Kidney capillary endothelial cell (primary cell): ENCODE results near the gene RHBDD1.
A peak's percentile ranks its signal among the peaks of the same experiment; 100 is the strongest.
"Not testable (repeated sequence)": the region's sequence is repeated elsewhere in the genome, so short reads cannot be mapped to it uniquely, and the experiment has no call there.

Source experiments
- DNase-seq: peaks from one replicate; pipeline ENCODE4 v3.0.0-alpha.2; 2018; ENCODE audit warnings: low spot score

The RHBDD1 gene

GRCh38 chr2:226799976-226800940 lies 35.6 kb upstream of the RHBDD1 start:
- no peak for DNase-seq

DNA sequence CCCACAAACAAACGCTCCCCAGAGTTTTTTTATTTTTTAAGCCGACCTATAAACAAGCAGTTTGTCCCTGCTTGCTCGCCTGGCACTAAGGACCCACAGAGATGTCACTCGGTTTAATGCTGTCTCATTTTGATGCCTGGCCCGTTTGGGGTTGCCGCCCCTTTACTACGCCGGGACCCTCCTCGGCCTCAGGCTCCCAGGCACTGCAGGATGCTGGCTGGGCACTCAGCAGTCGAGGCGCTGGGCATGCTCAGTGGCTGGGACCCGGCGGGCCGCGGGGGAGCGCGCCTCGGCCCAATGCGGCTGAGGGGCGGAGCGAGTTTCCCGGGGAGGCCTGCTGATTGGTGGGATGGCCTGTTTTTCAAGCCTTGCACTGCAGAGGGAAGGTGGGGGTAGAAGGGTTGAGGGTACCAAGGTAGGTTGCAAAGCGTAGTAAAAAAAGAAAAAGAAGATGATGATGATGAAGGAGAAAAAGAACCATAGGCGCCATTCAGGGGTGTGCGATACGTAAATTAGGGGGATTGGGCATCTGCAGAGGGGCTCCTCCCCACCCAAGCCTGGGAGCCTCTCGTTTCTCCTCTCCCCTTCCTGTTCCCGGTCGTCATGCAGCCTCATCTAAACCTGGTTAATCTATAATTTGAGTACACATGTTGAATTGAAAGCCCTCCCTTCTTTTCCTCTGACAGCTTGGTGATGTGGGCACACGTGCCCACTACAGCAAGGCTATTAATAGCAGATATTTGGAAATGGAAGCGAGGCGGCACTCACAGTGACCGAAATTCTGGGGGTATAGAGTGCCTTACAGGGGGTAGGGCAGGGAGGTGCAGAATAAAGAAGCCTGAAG lies 34.7 kb upstream of the RHBDD1 start:
- DNase-seq, result no peak

DNA sequence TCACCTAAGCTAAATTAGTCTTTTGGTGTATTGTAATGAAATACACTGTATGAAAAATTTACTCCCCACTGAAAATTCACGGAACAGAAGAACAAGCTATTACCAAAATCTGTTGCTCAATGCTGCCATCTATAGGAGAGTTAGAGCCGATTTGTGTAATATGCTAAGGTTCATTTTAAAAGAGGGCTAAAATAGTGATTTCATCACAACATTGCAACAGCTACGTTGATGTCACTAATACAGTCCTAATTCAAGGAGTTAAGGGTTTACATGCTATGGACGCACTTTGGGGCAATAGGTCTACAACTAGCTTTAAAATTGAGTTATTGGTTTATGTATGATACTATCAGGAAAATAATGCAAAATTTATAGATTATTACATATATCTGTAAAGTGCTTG lies 33.3 kb upstream of the RHBDD1 start:
- peak; percentile 64 for DNase-seq

GRCh38 chr2:226803410-226803809 lies 32.4 kb upstream of the RHBDD1 start:
- no peak for DNase-seq

GRCh38 chr2:226813148-226813701 lies 22.6 kb upstream of the RHBDD1 start:
- no peak for DNase-seq

DNA sequence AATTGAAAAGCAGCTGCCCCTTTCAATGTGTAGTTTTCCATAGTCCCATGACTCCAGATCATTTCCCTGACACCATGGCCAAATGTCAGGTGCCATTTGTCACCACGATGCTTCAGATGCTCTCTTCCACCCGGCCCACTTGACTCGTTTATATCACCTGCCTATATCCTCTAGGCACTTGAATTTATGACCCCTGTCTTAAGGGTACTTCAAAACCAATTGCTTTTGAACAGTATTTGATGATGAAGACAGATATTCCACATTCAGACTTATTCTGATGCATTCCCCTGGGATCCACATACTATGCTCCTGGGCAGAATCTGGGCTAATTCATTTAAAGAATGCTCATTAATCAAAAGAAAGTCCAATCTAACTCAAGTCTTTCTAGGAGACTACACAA lies 16.9 kb upstream of the RHBDD1 start:
- no peak for DNase-seq

DNA sequence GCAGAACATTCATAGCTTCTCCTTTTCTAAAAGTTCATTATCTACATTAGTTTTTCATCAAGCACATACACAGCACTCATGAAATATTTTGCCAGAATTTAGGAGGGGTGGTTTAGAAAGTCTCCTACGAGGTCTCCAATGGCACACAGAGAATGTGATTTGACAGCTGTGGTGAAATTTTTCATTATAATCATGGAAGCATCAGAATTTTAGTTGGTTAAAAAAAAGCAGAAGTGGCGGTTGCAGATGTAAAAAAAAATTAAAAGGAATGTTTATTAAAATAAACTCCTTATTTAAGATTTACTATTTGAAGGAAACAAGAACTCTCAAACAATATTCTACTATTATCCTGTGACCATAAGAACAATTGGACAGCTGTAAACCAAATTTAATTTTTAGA lies 10.8 kb upstream of the RHBDD1 start:
- no peak for DNase-seq

DNA sequence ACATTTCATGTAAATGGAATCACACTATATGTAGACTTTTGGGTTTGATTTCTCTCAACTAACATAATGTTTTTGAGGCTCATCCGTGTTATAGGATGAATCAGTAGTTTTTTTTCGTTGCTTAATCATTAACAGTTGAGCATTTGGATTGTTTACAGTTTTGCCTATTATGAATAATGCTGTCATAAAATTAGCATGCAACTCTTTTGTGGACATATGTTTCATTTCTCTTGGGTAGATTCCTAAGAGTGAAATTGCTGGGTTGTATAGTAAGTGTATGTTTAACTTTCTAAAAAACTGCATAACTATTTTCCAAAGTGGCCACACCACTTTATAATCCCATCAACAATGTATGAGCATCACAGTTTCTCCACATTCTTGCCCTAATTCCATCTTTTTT lies 7.7 kb upstream of the RHBDD1 start:
- no peak for DNase-seq

GRCh38 chr2:226829721-226830631 lies 5.9 kb upstream of the RHBDD1 start:
- DNase-seq, result no peak

DNA sequence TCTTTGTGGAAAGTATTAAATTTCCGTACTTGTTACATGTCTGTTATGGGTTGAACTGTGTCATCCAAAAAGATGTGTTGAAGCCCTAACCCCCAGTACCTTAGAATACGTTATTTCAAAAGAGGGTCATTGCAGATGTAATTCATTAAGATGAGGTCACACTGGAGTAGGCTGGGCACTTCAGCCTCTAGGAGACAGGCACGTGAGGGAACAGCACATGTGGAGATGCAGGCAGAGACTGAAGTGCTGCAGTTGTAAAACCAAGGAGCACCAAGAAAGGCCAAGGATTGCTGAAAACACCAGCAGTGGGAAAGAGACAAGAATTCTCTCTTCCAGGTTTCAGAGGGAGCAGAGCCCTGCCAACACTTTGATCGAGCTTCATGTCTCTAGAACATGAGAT lies 4.6 kb upstream of the RHBDD1 start:
- no peak for DNase-seq

DNA sequence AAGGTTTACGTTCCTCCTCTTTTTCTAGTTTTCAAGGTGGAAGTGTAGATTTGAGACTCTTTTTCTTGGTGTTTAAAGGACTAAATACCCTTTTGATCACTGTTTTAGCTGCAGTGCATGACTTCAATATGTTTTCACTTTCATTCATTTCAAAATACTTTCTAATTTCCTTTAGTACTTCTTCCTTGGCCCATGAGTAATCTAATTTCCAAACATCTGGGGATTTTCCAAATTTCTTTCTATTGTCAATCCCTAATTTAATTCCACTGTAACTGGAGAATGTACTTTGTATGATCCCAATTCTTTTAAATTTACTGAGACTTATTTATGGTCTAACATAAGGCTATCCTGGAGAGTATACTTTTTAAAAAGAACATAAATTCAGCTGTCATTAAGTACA lies 3.8 kb upstream of the RHBDD1 start:
- DNase-seq, result no peak

GRCh38 chr2:226834880-226835279 lies 974 bp upstream of the RHBDD1 start:
- DNase-seq, result not testable (repeated sequence)

- no peak for DNase-seq
Observed at GRCh38 chr2:226835420-226835795, 446 bp upstream of the RHBDD1 start.

GRCh38 chr2:226836548-226836885 lies 663 bp downstream of the RHBDD1 start:
- DNase-seq, result no peak

DNA sequence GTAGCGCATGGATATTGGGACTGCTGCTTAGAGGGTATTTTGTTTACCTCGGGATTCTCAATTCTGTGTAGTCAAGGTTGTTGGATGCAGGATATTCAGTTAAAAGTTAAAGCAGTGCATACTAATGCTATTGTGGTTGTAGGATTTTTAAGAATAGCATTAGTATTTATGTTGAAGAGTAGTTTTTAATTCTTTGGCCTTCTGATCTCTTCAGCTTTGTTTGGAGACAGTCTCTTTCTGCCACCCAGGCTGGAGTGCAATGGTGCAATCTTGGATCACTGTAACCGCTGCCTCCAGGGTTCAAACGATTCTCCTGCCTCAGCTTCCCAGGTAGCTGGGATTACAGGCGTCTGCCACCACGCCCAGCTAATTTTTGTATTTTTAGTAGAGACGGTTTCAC lies 1.5 kb downstream of the RHBDD1 start:
- no peak for DNase-seq

- no peak for DNase-seq
Observed at GRCh38 chr2:226837787-226838603, 2.1 kb downstream of the RHBDD1 start.

DNA sequence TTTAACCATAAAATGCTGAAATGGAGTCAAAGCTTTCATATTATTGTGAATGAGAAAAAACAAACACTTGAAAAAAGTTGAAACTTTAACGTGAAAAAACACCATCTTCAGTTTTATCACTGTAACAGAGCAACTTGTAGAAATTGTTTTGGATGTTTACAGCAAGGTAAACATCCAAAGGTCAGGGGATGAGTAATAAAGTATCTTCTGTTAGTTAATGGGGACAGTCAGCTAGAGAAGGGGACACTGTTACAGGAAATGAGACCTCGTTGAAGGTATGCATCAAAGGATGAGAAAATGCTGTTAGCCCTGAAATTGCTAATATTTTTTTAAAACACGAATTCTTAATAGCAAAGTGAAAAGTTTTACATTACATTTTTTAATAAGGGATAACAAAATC lies 2.9 kb downstream of the RHBDD1 start:
- no peak for DNase-seq

DNA sequence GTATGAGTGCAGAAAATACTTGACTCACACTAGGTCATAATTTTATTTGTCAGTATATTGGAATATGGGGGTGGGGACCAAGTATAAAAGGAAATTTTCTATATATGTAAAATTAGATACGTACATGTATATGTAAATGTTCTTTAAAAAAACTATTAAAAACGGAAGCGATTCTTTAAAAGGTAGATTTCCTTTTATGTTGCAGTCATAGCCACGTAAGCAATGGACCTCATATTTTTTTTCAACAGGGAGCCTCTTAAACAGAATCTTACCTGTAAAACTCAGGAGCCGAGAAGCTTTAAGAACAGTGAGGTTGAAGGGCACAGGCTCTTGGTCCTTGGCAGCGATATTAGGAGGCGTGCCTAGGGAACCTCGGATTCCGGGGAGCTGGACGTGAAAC lies 3.3 kb downstream of the RHBDD1 start:
- no peak for DNase-seq

GRCh38 chr2:226839951-226840350 lies 4.1 kb downstream of the RHBDD1 start:
- DNase-seq, result no peak

- not testable (repeated sequence) for DNase-seq
Observed at GRCh38 chr2:226843001-226843400, 7.1 kb downstream of the RHBDD1 start.
